ENCODE data around the gene MYLK2. TPM values are rescaled to one million over a fixed set of nuclear protein-coding genes. Genes with fewer than 3 reads are reported as not detected.

Gene MYLK2
- total RNA-seq, 1 experiment from 2014 or later = 0.74 TPM

DNA sequence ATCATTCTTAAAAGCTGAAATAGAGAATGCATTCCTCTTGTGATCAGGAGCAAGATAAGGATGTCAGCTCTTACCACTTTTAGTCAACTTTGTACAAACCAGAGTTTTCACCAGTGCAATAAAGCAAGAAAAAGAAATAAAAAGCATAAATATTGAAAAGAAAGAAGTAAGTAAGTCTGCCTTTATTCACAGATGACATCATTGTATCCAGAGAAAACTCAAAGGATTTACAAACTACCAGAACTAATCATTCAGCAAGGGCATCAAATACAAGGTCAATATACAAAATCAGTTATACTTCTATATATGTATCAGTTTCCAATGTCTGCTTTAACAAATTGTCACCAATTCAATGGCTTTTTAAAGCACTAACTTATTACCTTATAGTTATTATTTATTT lies 64.7 kb downstream of the MYLK2 start:
- no peak overlapping the region for H2AK5ac ChIP-seq (ENCODE audit: insufficient read length, low read length)
- no peak overlapping the region for H3K4me2 ChIP-seq (ENCODE audit: insufficient read depth, insufficient read length, low read length)
- no peak overlapping the region for H2BK12ac ChIP-seq (ENCODE audit: insufficient read length, low read depth, low read length)
- H2BK5ac ChIP-seq (ENCODE audit: insufficient read length, low read length) = no peak overlapping the region
- H3K79me1 ChIP-seq (ENCODE audit: insufficient read depth, low read depth, low read length, poor library complexity, severe bottlenecking) = no peaks in the 10 kb centered on the region
- no peak overlapping the region for H3K56ac ChIP-seq (ENCODE audit: insufficient read length, low read depth, low read length)
- peaks cover 3% of the 10 kb centered on the region for H3K23me2 ChIP-seq (ENCODE audit: insufficient read length, low read depth, low read length, poor library complexity, severe bottlenecking)
- no peak overlapping the region for H3K4me3 Mint-ChIP-seq
- H4K91ac ChIP-seq (ENCODE audit: insufficient read length, low read depth, low read length) = no peak overlapping the region
- no peak overlapping the region for H4K5ac ChIP-seq (ENCODE audit: insufficient read length, low read depth, low read length)
- no peak overlapping the region for H3K9ac ChIP-seq (ENCODE audit: extremely low read depth, insufficient read length, low read length)
- no peak overlapping the region for H3K27ac Mint-ChIP-seq
- no peak overlapping the region for H2BK20ac ChIP-seq (ENCODE audit: low read depth, low read length, poor library complexity, severe bottlenecking)
- H3K36me3 Mint-ChIP-seq (ENCODE audit: insufficient read depth in 1 of 3, low read depth in 3 of 3) = no peaks in the 10 kb centered on the region
- no peak overlapping the region for H3K4ac ChIP-seq (ENCODE audit: low read depth, low read length)
- peaks cover 44% of the 10 kb centered on the region for H3K27me3 Mint-ChIP-seq (ENCODE audit: low read depth)
- H2BK15ac ChIP-seq (ENCODE audit: low read depth, low read length) = no peak overlapping the region
- H3K23ac ChIP-seq (ENCODE audit: insufficient read length, low read depth, low read length) = no peak overlapping the region
- H2AFZ ChIP-seq (ENCODE audit: low read length) = no peak overlapping the region
- DNase-seq = no peak
- no peak overlapping the region for H3K14ac ChIP-seq (ENCODE audit: insufficient read depth, low read length)
- H3K27ac ChIP-seq (ENCODE audit: insufficient read length, low read depth, low read length) = no peak overlapping the region
- no peaks in the 10 kb centered on the region for H3K4me1 ChIP-seq (ENCODE audit: insufficient read depth, low read length)
- H3K9me3 ChIP-seq (ENCODE audit: control insufficient read depth, low read depth, low read length) = no peaks in the 10 kb centered on the region
- TF ChIP-seq, protein P1, sequence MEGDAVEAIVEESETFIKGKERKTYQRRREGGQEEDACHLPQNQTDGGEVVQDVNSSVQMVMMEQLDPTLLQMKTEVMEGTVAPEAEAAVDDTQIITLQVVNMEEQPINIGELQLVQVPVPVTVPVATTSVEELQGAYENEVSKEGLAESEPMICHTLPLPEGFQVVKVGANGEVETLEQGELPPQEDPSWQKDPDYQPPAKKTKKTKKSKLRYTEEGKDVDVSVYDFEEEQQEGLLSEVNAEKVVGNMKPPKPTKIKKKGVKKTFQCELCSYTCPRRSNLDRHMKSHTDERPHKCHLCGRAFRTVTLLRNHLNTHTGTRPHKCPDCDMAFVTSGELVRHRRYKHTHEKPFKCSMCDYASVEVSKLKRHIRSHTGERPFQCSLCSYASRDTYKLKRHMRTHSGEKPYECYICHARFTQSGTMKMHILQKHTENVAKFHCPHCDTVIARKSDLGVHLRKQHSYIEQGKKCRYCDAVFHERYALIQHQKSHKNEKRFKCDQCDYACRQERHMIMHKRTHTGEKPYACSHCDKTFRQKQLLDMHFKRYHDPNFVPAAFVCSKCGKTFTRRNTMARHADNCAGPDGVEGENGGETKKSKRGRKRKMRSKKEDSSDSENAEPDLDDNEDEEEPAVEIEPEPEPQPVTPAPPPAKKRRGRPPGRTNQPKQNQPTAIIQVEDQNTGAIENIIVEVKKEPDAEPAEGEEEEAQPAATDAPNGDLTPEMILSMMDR (conservative IDR thresholded peaks at IDR 0.05) = no peak
- peaks cover 11 to 13% of the 10 kb centered on the region in 2 experiments for H3K4me1 Mint-ChIP-seq
- no peaks in the 10 kb centered on the region for H3K9me3 Mint-ChIP-seq
- H3K27me3 ChIP-seq (ENCODE audit: insufficient read depth, low read length) = no peaks in the 10 kb centered on the region; the same call in 1 of the 2 replicates
- H3T11ph ChIP-seq (ENCODE audit: low read length) = no peak overlapping the region
- H3K79me2 ChIP-seq (ENCODE audit: insufficient read depth, low read length) = no peaks in the 10 kb centered on the region
- H4K20me1 ChIP-seq (ENCODE audit: control insufficient read depth, insufficient read depth, insufficient read length) = no peaks in the 10 kb centered on the region
- no peak overlapping the region for H4K8ac ChIP-seq (replicated peaks; ENCODE audit: insufficient read length, low read depth, low read length)
- no peak overlapping the region for H3K18ac ChIP-seq (ENCODE audit: insufficient read length, low read depth, low read length)
- H2BK120ac ChIP-seq (ENCODE audit: low read depth, low read length, poor library complexity, severe bottlenecking) = no peak overlapping the region

Other genes with a start within 250 kb of the MYLK2 start
- 355 and 360 TPM in 2 replicates for gene ID1, start 214.1 kb upstream of the MYLK2 start, total RNA-seq (2021)
- gene COX4I2, start 181.4 kb upstream of the MYLK2 start, total RNA-seq (2021) = not detected in 2 replicates
- 105 and 109 TPM in 2 replicates for gene BCL2L1, start 96.5 kb upstream of the MYLK2 start, total RNA-seq (2021)
- gene TPX2, start 80.1 kb upstream of the MYLK2 start, total RNA-seq (2021) = 161 TPM in 2 replicates
- 0.22 TPM in 1 of 2 replicates, not detected in the other for gene FOXS1, start 26.2 kb downstream of the MYLK2 start, total RNA-seq (2021)
- 5.6 and 6.7 TPM in 2 replicates for gene DUSP15, start 51.2 kb downstream of the MYLK2 start, total RNA-seq (2021)
- gene TTLL9, start 51.3 kb downstream of the MYLK2 start, total RNA-seq (2021) = 0.13 and 0.20 TPM in 2 replicates
- 31.1 and 32.2 TPM in 2 replicates for gene PDRG1, start 132.7 kb downstream of the MYLK2 start, total RNA-seq (2021)
- 1.3 and 1.5 TPM in 2 replicates for gene XKR7, start 148.8 kb downstream of the MYLK2 start, total RNA-seq (2021)
- 4.6 and 5.2 TPM in 2 replicates for gene CCM2L, start 191.1 kb downstream of the MYLK2 start, total RNA-seq (2021)
- gene HCK, start 232.9 kb downstream of the MYLK2 start, total RNA-seq (2021) = 1.7 and 1.8 TPM in 2 replicates

All from H9 (cell line).